Ishikawa (cell line): ENCODE measurements around the gene GPR39.
A peak's percentile ranks its signal among the peaks of the same experiment; 100 is the strongest.

Experiments
- CEBPB ChIP-seq: IDR thresholded peaks from 2 replicates; pipeline ENCODE4 v1.6.1; 2012
- CREB1 ChIP-seq: IDR thresholded peaks from 2 replicates; pipeline ENCODE4 v1.6.1; 2012; ENCODE audit warnings: low read depth
- EGR1 ChIP-seq: IDR thresholded peaks from 2 replicates; pipeline ENCODE4 v1.6.1; 2012
- EP300 ChIP-seq: IDR thresholded peaks from 2 replicates; pipeline ENCODE4 v1.6.1; 2012; ENCODE audit warnings: borderline replicate concordance
- FOXM1 ChIP-seq: IDR thresholded peaks from 2 replicates; pipeline ENCODE4 v1.6.1; 2012; ENCODE audit warnings: low read depth, borderline replicate concordance
- NFIC ChIP-seq: IDR thresholded peaks from 2 replicates; pipeline ENCODE4 v1.6.1; 2012
- RAD21 ChIP-seq: IDR thresholded peaks from 2 replicates; pipeline ENCODE4 v1.6.1; 2012; ENCODE audit warnings: low read depth
- TAF1 ChIP-seq: IDR thresholded peaks from 2 replicates; pipeline ENCODE4 v1.6.1; 2012; ENCODE audit warnings: low read depth, mild to moderate bottlenecking
- TCF12 ChIP-seq: IDR thresholded peaks from 2 replicates; pipeline ENCODE4 v1.6.1; 2012; ENCODE audit warnings: low read depth
- TEAD4 ChIP-seq: IDR thresholded peaks from 2 replicates; pipeline ENCODE4 v1.6.1; 2012
- YY1 ChIP-seq: IDR thresholded peaks from 2 replicates; pipeline ENCODE4 v1.6.1; 2012; ENCODE audit warnings: low read depth
- ZBTB7A ChIP-seq: IDR thresholded peaks from 2 replicates; pipeline ENCODE4 v1.6.1; 2012; ENCODE audit warnings: low read depth
- TF ChIP-seq, protein P1 (sequence below): IDR thresholded peaks from 2 replicates; pipeline ENCODE4 v1.6.1; 2012; ENCODE audit warnings: low read depth, mild to moderate bottlenecking
- TF ChIP-seq, protein P2 (sequence below): IDR thresholded peaks from 2 replicates; pipeline ENCODE4 v1.6.1; 2012
- TF ChIP-seq, protein P3 (sequence below): IDR thresholded peaks from 2 replicates; pipeline ENCODE4 v1.6.1; 2012

GPR39 gene

DNA sequence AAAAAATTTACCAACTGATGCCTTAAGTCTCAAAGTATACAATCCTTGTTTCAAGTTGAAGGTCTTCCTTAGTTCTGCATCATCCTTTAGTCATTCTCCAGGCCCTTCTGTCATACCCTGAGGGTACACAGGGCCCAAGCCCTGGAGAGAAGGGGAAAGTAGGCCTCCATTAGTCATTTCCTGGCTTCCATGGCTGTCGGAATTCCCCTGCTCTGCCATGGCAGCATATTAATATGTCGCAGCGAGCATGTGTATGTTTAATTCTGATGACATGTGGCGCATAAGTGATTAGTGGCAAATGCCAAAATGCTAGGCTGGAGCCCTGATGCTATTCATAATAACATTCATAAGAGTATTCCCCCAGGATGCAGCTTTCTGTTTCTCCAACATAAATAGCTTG lies 22.1 kb downstream of the GPR39 start:
- TF ChIP-seq EGR1, result no peak
- TF ChIP-seq, protein P1, sequence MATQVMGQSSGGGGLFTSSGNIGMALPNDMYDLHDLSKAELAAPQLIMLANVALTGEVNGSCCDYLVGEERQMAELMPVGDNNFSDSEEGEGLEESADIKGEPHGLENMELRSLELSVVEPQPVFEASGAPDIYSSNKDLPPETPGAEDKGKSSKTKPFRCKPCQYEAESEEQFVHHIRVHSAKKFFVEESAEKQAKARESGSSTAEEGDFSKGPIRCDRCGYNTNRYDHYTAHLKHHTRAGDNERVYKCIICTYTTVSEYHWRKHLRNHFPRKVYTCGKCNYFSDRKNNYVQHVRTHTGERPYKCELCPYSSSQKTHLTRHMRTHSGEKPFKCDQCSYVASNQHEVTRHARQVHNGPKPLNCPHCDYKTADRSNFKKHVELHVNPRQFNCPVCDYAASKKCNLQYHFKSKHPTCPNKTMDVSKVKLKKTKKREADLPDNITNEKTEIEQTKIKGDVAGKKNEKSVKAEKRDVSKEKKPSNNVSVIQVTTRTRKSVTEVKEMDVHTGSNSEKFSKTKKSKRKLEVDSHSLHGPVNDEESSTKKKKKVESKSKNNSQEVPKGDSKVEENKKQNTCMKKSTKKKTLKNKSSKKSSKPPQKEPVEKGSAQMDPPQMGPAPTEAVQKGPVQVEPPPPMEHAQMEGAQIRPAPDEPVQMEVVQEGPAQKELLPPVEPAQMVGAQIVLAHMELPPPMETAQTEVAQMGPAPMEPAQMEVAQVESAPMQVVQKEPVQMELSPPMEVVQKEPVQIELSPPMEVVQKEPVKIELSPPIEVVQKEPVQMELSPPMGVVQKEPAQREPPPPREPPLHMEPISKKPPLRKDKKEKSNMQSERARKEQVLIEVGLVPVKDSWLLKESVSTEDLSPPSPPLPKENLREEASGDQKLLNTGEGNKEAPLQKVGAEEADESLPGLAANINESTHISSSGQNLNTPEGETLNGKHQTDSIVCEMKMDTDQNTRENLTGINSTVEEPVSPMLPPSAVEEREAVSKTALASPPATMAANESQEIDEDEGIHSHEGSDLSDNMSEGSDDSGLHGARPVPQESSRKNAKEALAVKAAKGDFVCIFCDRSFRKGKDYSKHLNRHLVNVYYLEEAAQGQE, result no peak
- TF ChIP-seq CREB1, result no peak
- TF ChIP-seq, protein P2, sequence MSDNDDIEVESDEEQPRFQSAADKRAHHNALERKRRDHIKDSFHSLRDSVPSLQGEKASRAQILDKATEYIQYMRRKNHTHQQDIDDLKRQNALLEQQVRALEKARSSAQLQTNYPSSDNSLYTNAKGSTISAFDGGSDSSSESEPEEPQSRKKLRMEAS, result no peak
- no peak for TF ChIP-seq TCF12

DNA sequence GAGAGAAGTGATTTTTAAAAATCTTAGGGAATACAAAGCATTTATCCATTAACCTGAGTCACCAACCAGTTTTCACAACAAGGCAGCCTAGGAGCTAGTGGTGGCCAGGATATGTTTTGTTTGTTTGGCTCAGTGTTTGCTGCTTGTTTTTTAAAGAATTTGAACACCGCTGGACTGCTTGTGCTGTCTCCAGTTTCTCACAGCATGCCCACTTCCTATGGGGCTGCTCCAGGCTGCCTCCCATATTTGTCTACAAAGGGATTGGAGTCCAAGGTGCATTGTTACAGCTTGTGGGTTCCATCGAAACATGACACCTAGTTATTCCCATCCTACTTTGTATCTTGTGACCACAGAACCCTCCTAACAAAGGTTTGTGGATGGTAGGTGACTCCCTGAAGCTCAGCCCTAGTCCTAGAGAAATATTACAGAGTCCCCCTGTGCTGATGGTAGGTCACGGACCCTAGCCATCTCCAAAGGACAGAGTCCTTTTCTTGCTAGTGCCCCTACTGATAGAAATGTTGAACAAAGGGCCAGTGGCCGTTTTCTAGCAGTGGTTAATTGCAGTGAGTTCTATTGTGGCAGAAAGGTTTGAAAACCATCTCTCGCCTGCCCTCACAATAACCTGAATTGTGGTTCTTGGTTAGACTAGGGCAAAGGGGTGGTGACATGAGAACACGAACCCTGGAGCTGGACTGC lies 23.2 kb downstream of the GPR39 start:
- TF ChIP-seq CREB1 (no peak), YY1 (no peak), CEBPB (no peak), TCF12 (0 out of 2 replicates have a peak, but pooled peaks have one; percentile 42), EGR1 (no peak), TEAD4 (no peak), RAD21 (no peak), ZBTB7A (no peak), NFIC (no peak), TAF1 (no peak), FOXM1 (no peak), EP300 (0 out of 2 replicates have a peak, but pooled peaks have one; percentile 16)
- TF ChIP-seq, protein P1, result no peak
- TF ChIP-seq, protein P2, result no peak
- TF ChIP-seq, protein P3, sequence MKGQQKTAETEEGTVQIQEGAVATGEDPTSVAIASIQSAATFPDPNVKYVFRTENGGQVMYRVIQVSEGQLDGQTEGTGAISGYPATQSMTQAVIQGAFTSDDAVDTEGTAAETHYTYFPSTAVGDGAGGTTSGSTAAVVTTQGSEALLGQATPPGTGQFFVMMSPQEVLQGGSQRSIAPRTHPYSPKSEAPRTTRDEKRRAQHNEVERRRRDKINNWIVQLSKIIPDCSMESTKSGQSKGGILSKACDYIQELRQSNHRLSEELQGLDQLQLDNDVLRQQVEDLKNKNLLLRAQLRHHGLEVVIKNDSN, result 0 out of 2 replicates have a peak, but pooled peaks have one; percentile 7

DNA sequence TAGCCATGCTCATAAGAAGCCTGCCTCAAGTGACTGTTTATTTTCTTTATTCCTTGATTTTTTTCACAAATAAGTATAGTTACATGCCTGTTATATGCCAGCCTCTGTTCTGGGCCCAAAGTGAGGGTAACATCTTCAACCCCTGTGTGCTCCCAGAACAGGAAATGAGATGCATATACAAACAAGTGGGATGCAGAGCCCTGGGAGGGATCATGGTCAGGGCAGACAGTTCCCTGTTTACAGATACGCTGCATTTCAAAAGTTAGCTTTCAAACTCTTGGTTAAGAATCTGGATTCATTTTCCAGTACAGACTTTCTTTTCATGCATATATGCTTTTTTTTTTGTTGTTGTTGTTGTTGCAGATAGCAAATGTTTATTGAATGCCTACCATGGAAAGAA lies 24.4 kb downstream of the GPR39 start:
- TF ChIP-seq NFIC (no peak), EGR1 (no peak), TCF12 (no peak), RAD21 (no peak), TAF1 (no peak), TEAD4 (no peak)
- TF ChIP-seq, protein P1, result no peak

DNA sequence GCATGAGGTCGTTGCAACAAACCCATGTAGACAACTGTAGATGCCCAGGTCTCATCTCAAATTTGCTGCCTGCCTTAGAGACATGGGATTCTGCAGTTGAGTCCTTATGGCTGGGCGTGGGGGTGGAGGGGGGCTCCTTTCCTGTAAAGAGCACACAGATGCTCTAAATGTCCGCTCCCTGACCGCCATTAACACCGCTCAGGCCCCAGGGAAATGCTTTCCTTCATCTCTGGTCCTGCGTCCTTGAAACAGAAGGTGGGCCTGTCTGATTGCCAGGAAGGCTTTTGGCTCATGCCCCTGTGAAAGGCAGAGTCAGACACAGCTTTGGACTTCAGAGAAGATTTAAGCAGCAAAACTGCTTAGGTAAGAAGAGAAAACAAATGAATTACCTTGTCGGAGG lies 25.7 kb downstream of the GPR39 start:
- TF ChIP-seq FOXM1 (no peak), CREB1 (no peak), CEBPB (no peak), ZBTB7A (no peak), TEAD4 (no peak), RAD21 (no peak), YY1 (no peak), EGR1 (no peak)
- TF ChIP-seq, protein P2, result no peak
- TF ChIP-seq, protein P3, result no peak
- TF ChIP-seq, protein P1, result no peak
